CD4-positive, alpha-beta T cell treated with Interleukin-6 at 100 ng/mL for 8 hours (primary cell): ENCODE results near the gene PPP2R3A.
"Not testable (repeated sequence)": the region's sequence is repeated elsewhere in the genome, so short reads cannot be mapped to it uniquely, and the experiment has no call there.

Source experiments
- DNase-seq: peaks from one replicate; pipeline ENCODE4 v3.0.0-alpha.2; 2020; ENCODE audit warnings: mixed read lengths, low spot score

PPP2R3A gene

GRCh38 chr3:135965506-135966270, at the start of gene PPP2R3A:
Gene PPP2R3A, plus strand, starts transcription at chr3:135965728. Its CDS starts 35,771 bp downstream, at chr3:136001499.
- peak; percentile 58 for DNase-seq

- DNase-seq, result no peak
Measured at GRCh38 chr3:135916310-135916709, 49.2 kb upstream of the PPP2R3A start.

GRCh38 chr3:135917076-135917475, 48.5 kb upstream of the PPP2R3A start:
- no peak for DNase-seq

- DNase-seq, result no peak
Measured at GRCh38 chr3:135917927-135918597, 47.5 kb upstream of the PPP2R3A start.

GRCh38 chr3:135918600-135918999, 46.9 kb upstream of the PPP2R3A start:
- no peak for DNase-seq

- no peak for DNase-seq
Measured at GRCh38 chr3:135920275-135920674, 45.3 kb upstream of the PPP2R3A start.

- no peak for DNase-seq
Measured at GRCh38 chr3:135922903-135923250, 42.7 kb upstream of the PPP2R3A start.

GRCh38 chr3:135924506-135924905, 41.0 kb upstream of the PPP2R3A start:
- DNase-seq, result no peak

GRCh38 chr3:135926664-135927063, 38.9 kb upstream of the PPP2R3A start:
- DNase-seq, result no peak

GRCh38 chr3:135927155-135927554, 38.4 kb upstream of the PPP2R3A start:
- no peak for DNase-seq

- no peak for DNase-seq
Measured at GRCh38 chr3:135929670-135930069, 35.9 kb upstream of the PPP2R3A start.

- no peak for DNase-seq
Measured at GRCh38 chr3:135930255-135930654, 35.3 kb upstream of the PPP2R3A start.

GRCh38 chr3:135935171-135935570, 30.4 kb upstream of the PPP2R3A start:
- DNase-seq, result not testable (repeated sequence)

GRCh38 chr3:135937766-135938165, 27.8 kb upstream of the PPP2R3A start:
- DNase-seq, result not testable (repeated sequence)

GRCh38 chr3:135944831-135945230, 20.7 kb upstream of the PPP2R3A start:
- DNase-seq, result no peak

- DNase-seq, result no peak
Measured at GRCh38 chr3:135950941-135951340, 14.6 kb upstream of the PPP2R3A start.

- no peak for DNase-seq
Measured at GRCh38 chr3:135964160-135964955, 1.2 kb upstream of the PPP2R3A start.

- DNase-seq, result no peak
Measured at GRCh38 chr3:135965129-135965505, 411 bp upstream of the PPP2R3A start.

- no peak for DNase-seq
Measured at GRCh38 chr3:135966271-135966961, 888 bp downstream of the PPP2R3A start.

GRCh38 chr3:135966962-135967274, 1.4 kb downstream of the PPP2R3A start:
- no peak for DNase-seq

- DNase-seq, result no peak
Measured at GRCh38 chr3:135967867-135968266, 2.3 kb downstream of the PPP2R3A start.

GRCh38 chr3:135970506-135971116, 5.1 kb downstream of the PPP2R3A start:
- DNase-seq, result no peak
